Measurements from ENCODE around the gene PTDSS2.

PTDSS2 gene

DNA sequence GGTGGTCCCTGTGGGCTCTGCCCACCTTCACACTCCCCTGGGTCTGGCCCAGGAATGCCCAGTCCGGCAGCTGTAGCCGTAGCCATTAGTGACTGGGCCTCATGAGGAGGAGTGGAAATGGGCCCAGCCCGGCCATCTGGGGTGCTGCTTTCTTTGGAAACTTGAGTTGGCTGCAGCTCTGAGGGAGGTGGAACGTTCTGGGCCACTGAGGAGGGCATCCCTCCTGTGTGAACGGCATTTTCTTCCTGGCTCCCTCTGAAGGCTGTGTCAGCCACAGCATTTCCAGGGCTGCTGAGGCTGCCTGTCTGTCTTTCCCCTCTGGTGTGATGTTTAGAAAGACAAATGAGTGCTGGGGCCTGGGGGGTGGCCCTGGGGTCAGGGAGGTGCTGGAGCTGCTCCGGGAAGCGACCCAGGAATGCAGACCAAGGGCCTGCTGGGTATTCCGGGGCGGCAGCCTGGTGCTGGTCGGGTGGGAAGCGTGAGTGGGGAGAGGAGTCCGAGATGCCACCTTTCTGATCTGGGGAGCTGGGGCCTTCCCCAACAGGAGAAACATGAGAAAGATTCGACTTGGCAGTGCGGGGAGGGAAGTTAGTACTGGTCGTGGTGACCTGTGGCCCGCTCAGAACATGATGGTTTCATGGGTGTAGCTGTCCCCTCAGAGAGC is 27.1 kb downstream of the PTDSS2 start:
- Histone ChIP-seq H3K36me3 (ENCODE audit: insufficient read depth, low read length) (no peaks in the 10 kb centered on the region), H2AFZ (ENCODE audit: low read length) (no peak overlapping the region), H3K27me3 (ENCODE audit: insufficient read depth, low read length, poor library complexity, severe bottlenecking) (no peaks in the 10 kb centered on the region), H3K4me1 (ENCODE audit: insufficient read depth, low read length, poor library complexity, severe bottlenecking) (peaks cover 2% of the 10 kb centered on the region), H3K9ac (ENCODE audit: low read depth, low read length, poor library complexity, severe bottlenecking) (no peak overlapping the region), H3K9me2 (replicated peaks; ENCODE audit: low read depth, low read length) (no peaks in the 10 kb centered on the region), H3K4me2 (ENCODE audit: low read depth, low read length, poor library complexity, severe bottlenecking) (no peak overlapping the region), H3K79me2 (ENCODE audit: insufficient read depth, low read length) (no peaks in the 10 kb centered on the region), H3K4me3 (ENCODE audit: low read length, poor library complexity, severe bottlenecking) (no peak overlapping the region), H4K20me1 (ENCODE audit: insufficient read depth, low read length, poor library complexity, severe bottlenecking) (peaks cover 4% of the 10 kb centered on the region), H3F3A (ENCODE audit: low read depth) (no peaks in the 10 kb centered on the region), H3K9me3 (ENCODE audit: insufficient read depth, low read depth, low read length) (no peaks in the 10 kb centered on the region)
- TF ChIP-seq EZH2phosphoT487 (IDR thresholded peaks at IDR 0.05; ENCODE audit: borderline replicate concordance) (no peak), CTCF (conservative IDR thresholded peaks at IDR 0.05; ENCODE audit: low read length) (no peak)

GRCh38 chr11:479311-479710 is 29.2 kb downstream of the PTDSS2 start:
- TF ChIP-seq CTCF (conservative IDR thresholded peaks at IDR 0.05; ENCODE audit: low read length): no peak
- TF ChIP-seq EZH2phosphoT487 (IDR thresholded peaks at IDR 0.05; ENCODE audit: borderline replicate concordance): no peak

GRCh38 chr11:484616-485015 is 34.5 kb downstream of the PTDSS2 start:
- no peak overlapping the region for H3K4me3 ChIP-seq (ENCODE audit: low read length, poor library complexity, severe bottlenecking)
- H4K20me1 ChIP-seq (ENCODE audit: insufficient read depth, low read length, poor library complexity, severe bottlenecking): no peaks in the 10 kb centered on the region
- no peaks in the 10 kb centered on the region for H3K9me3 ChIP-seq (ENCODE audit: insufficient read depth, low read depth, low read length)
- no peaks in the 10 kb centered on the region for H3K79me2 ChIP-seq (ENCODE audit: insufficient read depth, low read length)
- no peaks in the 10 kb centered on the region for H3K4me1 ChIP-seq (ENCODE audit: insufficient read depth, low read length, poor library complexity, severe bottlenecking)
- H3K9ac ChIP-seq (ENCODE audit: low read depth, low read length, poor library complexity, severe bottlenecking): no peak overlapping the region
- H2AFZ ChIP-seq (ENCODE audit: low read length): no peak overlapping the region
- TF ChIP-seq EZH2phosphoT487 (IDR thresholded peaks at IDR 0.05; ENCODE audit: borderline replicate concordance) (no peak), CTCF (conservative IDR thresholded peaks at IDR 0.05; ENCODE audit: low read length) (no peak)
- H3K27me3 ChIP-seq (ENCODE audit: insufficient read depth, low read length, poor library complexity, severe bottlenecking): no peaks in the 10 kb centered on the region
- H3K9me2 ChIP-seq (replicated peaks; ENCODE audit: low read depth, low read length): no peaks in the 10 kb centered on the region
- no peak overlapping the region for H3K4me2 ChIP-seq (ENCODE audit: low read depth, low read length, poor library complexity, severe bottlenecking)
- no peaks in the 10 kb centered on the region for H3F3A ChIP-seq (ENCODE audit: low read depth)
- H3K36me3 ChIP-seq (ENCODE audit: insufficient read depth, low read length): no peaks in the 10 kb centered on the region

More at GRCh38 chr11:479311-479710, 29.2 kb downstream of the PTDSS2 start:
- H3K79me2 ChIP-seq (ENCODE audit: insufficient read depth, low read length): no peaks in the 10 kb centered on the region
- no peak overlapping the region for H3K9ac ChIP-seq (ENCODE audit: low read depth, low read length, poor library complexity, severe bottlenecking)
- no peak overlapping the region for H3K4me2 ChIP-seq (ENCODE audit: low read depth, low read length, poor library complexity, severe bottlenecking)
- peaks cover 4% of the 10 kb centered on the region for H4K20me1 ChIP-seq (ENCODE audit: insufficient read depth, low read length, poor library complexity, severe bottlenecking)
- no peaks in the 10 kb centered on the region for H3K9me3 ChIP-seq (ENCODE audit: insufficient read depth, low read depth, low read length)
- no peak overlapping the region for H3K4me3 ChIP-seq (ENCODE audit: low read length, poor library complexity, severe bottlenecking)
- H3K4me1 ChIP-seq (ENCODE audit: insufficient read depth, low read length, poor library complexity, severe bottlenecking): no peaks in the 10 kb centered on the region
- no peaks in the 10 kb centered on the region for H3K9me2 ChIP-seq (replicated peaks; ENCODE audit: low read depth, low read length)
- no peak overlapping the region for H2AFZ ChIP-seq (ENCODE audit: low read length)
- H3K27me3 ChIP-seq (ENCODE audit: insufficient read depth, low read length, poor library complexity, severe bottlenecking): no peaks in the 10 kb centered on the region
- no peaks in the 10 kb centered on the region for H3F3A ChIP-seq (ENCODE audit: low read depth)
- H3K36me3 ChIP-seq (ENCODE audit: insufficient read depth, low read length): no peaks in the 10 kb centered on the region
